NCI-H2196 treated with DMSO at 0.1 percent for 48 hours (cell line): Measurements from ENCODE around the gene CHD9NB.
A peak's percentile ranks its signal among the peaks of the same experiment; 100 is the strongest.

Experiments used
- DNase-seq: peaks from one replicate; lab custom pipeline; 2025; ENCODE audit not compliant: unreplicated experiment; lab: John Stamatoyannopoulos, UW

CHD9NB gene

GRCh38 chr16:53035176-53035942 lies 17.3 kb downstream of the CHD9NB start:
- no peak for DNase-seq

GRCh38 chr16:53034306-53034705 lies 18.4 kb downstream of the CHD9NB start:
- no peak for DNase-seq

- DNase-seq = no peak
Observed at GRCh38 chr16:53031323-53031942, 21.3 kb downstream of the CHD9NB start.

GRCh38 chr16:53029971-53030370 lies 22.7 kb downstream of the CHD9NB start:
- no peak for DNase-seq

GRCh38 chr16:53024045-53024444 lies 28.7 kb downstream of the CHD9NB start:
- no peak for DNase-seq

- DNase-seq = peak; percentile 10
Observed at GRCh38 chr16:53022374-53022773, 30.3 kb downstream of the CHD9NB start.

- DNase-seq = no peak
Observed at GRCh38 chr16:53018834-53019416, 33.8 kb downstream of the CHD9NB start.

GRCh38 chr16:53014287-53014686 lies 38.4 kb downstream of the CHD9NB start:
- DNase-seq = no peak

GRCh38 chr16:53007095-53007494 lies 45.6 kb downstream of the CHD9NB start:
- no peak for DNase-seq

GRCh38 chr16:52997922-52998321 lies 54.8 kb downstream of the CHD9NB start:
- DNase-seq = no peak

- no peak for DNase-seq
Observed at GRCh38 chr16:52994942-52995341, 57.8 kb downstream of the CHD9NB start.

GRCh38 chr16:52993179-52993578 lies 59.5 kb downstream of the CHD9NB start:
- DNase-seq = no peak

- DNase-seq = no peak
Observed at GRCh38 chr16:52991572-52991971, 61.1 kb downstream of the CHD9NB start.
